Loucy (cell line): ENCODE results near the gene SGK1.

Source experiments
- H2AFZ ChIP-seq: fragments of 200-600 bp; sonication (generic); 2 replicates; pipeline ENCODE4 v1.6.0; 2016; ENCODE audit warnings: antibody characterized with exemption, mild to moderate bottlenecking, low read length, moderate library complexity
- H3F3A ChIP-seq: fragments of 200-600 bp; 2 replicates; pipeline ENCODE4 v1.6.0; 2016; ENCODE audit warnings: antibody characterized with exemption, low read depth, mild to moderate bottlenecking
- H3K27me3 ChIP-seq: fragments of 200-600 bp; sonication (generic); 2 replicates; pipeline ENCODE4 v1.6.1; 2014; ENCODE audit warnings: low read length, mild to moderate bottlenecking; ENCODE audit not compliant: insufficient read depth, poor library complexity, severe bottlenecking
- H3K36me3 ChIP-seq: fragments of 200-600 bp; sonication (generic); 2 replicates; pipeline ENCODE4 v1.6.1; 2016; ENCODE audit warnings: low read length; ENCODE audit not compliant: insufficient read depth
- H3K4me1 ChIP-seq: fragments of 200-600 bp; sonication (generic); 2 replicates; pipeline ENCODE4 v1.5.1; 2014; ENCODE audit warnings: low read length, mild to moderate bottlenecking; ENCODE audit not compliant: insufficient read depth, poor library complexity, severe bottlenecking
- H3K4me2 ChIP-seq: fragments of 200-600 bp; sonication (generic); 2 replicates; pipeline ENCODE4 v1.6.0; 2014; ENCODE audit warnings: antibody characterized with exemption, low read length, low read depth, mild to moderate bottlenecking; ENCODE audit not compliant: poor library complexity, severe bottlenecking
- H3K4me3 ChIP-seq: fragments of 200-600 bp; sonication (generic); 2 replicates; pipeline ENCODE4 v1.5.1; 2014; ENCODE audit warnings: low read length, mild to moderate bottlenecking, mixed read lengths; ENCODE audit not compliant: poor library complexity, severe bottlenecking
- H3K79me2 ChIP-seq: fragments of 200-600 bp; sonication (generic); 2 replicates; pipeline ENCODE4 v1.6.1; 2014; ENCODE audit warnings: low read length; ENCODE audit not compliant: insufficient read depth
- H3K9ac ChIP-seq: fragments of 200-600 bp; sonication (generic); 2 replicates; pipeline ENCODE4 v1.6.0; 2014; ENCODE audit warnings: mild to moderate bottlenecking, low read depth, low read length, moderate library complexity; ENCODE audit not compliant: poor library complexity, severe bottlenecking
- H3K9me2 ChIP-seq: fragments of 200-600 bp; sonication (generic); replicated peaks from 2 replicates; pipeline ENCODE4 v1.6.1; 2016; ENCODE audit warnings: low read depth, low read length, mixed read lengths
- H3K9me3 ChIP-seq: fragments of 200-600 bp; sonication (generic); 2 replicates; pipeline ENCODE4 v1.6.1; 2014; ENCODE audit warnings: mild to moderate bottlenecking, antibody characterized with exemption, low read length, low read depth; ENCODE audit not compliant: insufficient read depth
- H4K20me1 ChIP-seq: fragments of 200-600 bp; sonication (generic); 2 replicates; pipeline ENCODE4 v1.6.0; 2014; ENCODE audit warnings: antibody characterized with exemption, low read length, mild to moderate bottlenecking; ENCODE audit not compliant: insufficient read depth, poor library complexity, severe bottlenecking
- EZH2phosphoT487 ChIP-seq: fragments of 200-600 bp; IDR thresholded peaks from 2 replicates; pipeline ENCODE4 v1.6.1; 2018; ENCODE audit warnings: antibody characterized with exemption, mild to moderate bottlenecking, moderate library complexity, borderline replicate concordance
- TF ChIP-seq, protein P1 (sequence below): fragments of 200-600 bp; sonication (generic); conservative IDR thresholded peaks from 2 replicates; pipeline ENCODE4 v1.5.1; 2014; ENCODE audit warnings: mild to moderate bottlenecking, antibody characterized with exemption, low read length

The SGK1 gene

DNA sequence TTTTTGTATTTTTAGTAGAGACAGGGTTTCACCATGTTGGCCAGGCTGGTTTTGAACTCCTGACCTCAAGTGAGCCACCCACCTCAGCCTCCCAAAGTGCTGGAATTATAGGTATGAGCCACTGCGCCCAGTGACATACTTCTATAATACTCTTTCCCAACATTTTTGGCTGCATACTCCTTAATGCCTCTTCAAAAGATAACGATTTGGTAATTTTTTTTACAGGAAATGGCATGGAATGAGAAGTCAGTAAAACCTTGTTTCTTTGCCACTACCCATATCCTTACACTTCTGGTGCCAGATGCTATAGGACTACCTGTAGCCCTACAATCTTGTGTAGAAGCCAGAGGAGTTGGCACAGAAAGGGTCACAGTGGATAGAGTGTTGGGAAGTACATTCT lies 41.4 kb upstream of the SGK1 start:
- TF ChIP-seq, protein P1, sequence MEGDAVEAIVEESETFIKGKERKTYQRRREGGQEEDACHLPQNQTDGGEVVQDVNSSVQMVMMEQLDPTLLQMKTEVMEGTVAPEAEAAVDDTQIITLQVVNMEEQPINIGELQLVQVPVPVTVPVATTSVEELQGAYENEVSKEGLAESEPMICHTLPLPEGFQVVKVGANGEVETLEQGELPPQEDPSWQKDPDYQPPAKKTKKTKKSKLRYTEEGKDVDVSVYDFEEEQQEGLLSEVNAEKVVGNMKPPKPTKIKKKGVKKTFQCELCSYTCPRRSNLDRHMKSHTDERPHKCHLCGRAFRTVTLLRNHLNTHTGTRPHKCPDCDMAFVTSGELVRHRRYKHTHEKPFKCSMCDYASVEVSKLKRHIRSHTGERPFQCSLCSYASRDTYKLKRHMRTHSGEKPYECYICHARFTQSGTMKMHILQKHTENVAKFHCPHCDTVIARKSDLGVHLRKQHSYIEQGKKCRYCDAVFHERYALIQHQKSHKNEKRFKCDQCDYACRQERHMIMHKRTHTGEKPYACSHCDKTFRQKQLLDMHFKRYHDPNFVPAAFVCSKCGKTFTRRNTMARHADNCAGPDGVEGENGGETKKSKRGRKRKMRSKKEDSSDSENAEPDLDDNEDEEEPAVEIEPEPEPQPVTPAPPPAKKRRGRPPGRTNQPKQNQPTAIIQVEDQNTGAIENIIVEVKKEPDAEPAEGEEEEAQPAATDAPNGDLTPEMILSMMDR: no peak
- H3K9ac ChIP-seq: no peak overlapping the region

DNA sequence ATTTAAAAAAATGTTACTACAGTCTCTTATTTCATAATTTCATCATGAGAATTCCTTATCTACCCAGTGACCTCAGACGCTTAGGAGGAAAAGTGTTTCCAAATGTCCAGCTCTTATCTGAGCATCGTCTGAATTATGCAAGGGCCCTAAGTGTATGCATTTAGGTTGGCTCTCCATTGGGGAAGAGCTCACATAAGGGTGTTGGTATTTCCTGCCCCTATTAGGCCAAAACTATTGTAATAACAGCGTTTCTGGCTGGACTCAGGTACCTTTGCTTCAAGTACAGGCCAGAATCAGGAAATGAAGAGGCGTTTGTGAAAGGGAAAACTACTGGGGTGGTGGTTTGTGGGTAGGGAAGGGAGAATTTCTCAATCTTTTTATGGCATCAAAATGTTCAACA lies 40.4 kb upstream of the SGK1 start:
- H3K4me1 ChIP-seq: no peaks in the 10 kb centered on the region
- no peaks in the 10 kb centered on the region for H3K9me2 ChIP-seq
- H3K9me3 ChIP-seq: 0 out of 2 replicates have a peak, but pooled peaks cover 2% of the 10 kb centered on the region
- no peaks in the 10 kb centered on the region for H3K27me3 ChIP-seq
- no peak overlapping the region for H3K9ac ChIP-seq
- TF ChIP-seq EZH2phosphoT487: no peak
- TF ChIP-seq, protein P1: no peak
- no peaks in the 10 kb centered on the region for H3K36me3 ChIP-seq
- no peaks in the 10 kb centered on the region for H3K79me2 ChIP-seq
- no peaks in the 10 kb centered on the region for H4K20me1 ChIP-seq
- H3K4me2 ChIP-seq: no peak overlapping the region
- no peak overlapping the region for H2AFZ ChIP-seq
- no peaks in the 10 kb centered on the region for H3F3A ChIP-seq
- no peak overlapping the region for H3K4me3 ChIP-seq

More for the DNA sequence above, 41.4 kb upstream of the SGK1 start:
- no peak overlapping the region for H2AFZ ChIP-seq
- no peaks in the 10 kb centered on the region for H3K4me1 ChIP-seq
- H3K4me2 ChIP-seq: no peak overlapping the region
- H4K20me1 ChIP-seq: no peaks in the 10 kb centered on the region
- no peak overlapping the region for H3K4me3 ChIP-seq
- no peaks in the 10 kb centered on the region for H3K79me2 ChIP-seq
- H3K9me2 ChIP-seq: no peaks in the 10 kb centered on the region
- H3F3A ChIP-seq: no peaks in the 10 kb centered on the region
- H3K36me3 ChIP-seq: no peaks in the 10 kb centered on the region
- no peaks in the 10 kb centered on the region for H3K27me3 ChIP-seq
- 0 out of 2 replicates have a peak, but pooled peaks cover 2% of the 10 kb centered on the region for H3K9me3 ChIP-seq

DNA sequence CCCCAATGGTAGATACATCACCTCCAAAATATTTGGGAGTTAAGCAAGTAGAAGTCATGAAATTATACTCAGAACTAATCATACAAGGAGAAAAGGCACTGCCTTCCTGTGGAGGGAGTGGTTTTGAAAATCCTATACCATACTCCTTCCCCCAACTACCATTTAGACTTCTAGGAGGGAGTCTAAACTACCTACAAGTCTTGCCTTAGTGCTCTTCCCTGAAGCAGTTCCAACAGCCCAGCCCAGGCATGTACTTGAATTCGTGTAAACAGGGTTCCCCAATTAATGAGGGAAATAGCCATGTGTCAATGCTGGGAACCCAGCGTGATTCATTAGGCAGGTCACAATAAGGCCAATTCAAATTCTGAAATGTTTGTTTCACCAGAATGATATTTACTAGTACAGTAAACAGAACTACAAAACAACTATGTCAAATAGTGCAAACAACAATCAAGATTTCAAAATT lies 39.1 kb upstream of the SGK1 start:
- H3K79me2 ChIP-seq: no peaks in the 10 kb centered on the region
- H3K27me3 ChIP-seq: no peaks in the 10 kb centered on the region
- no peak overlapping the region for H2AFZ ChIP-seq
- H3K4me2 ChIP-seq: no peak overlapping the region
- H3K9ac ChIP-seq: no peak overlapping the region
- peaks cover 10% of the 10 kb centered on the region for H3K4me1 ChIP-seq
- no peak for TF ChIP-seq EZH2phosphoT487
- TF ChIP-seq, protein P1: no peak
- no peaks in the 10 kb centered on the region for H4K20me1 ChIP-seq
- H3K9me3 ChIP-seq: 0 out of 2 replicates have a peak, but pooled peaks cover 2% of the 10 kb centered on the region
- H3K36me3 ChIP-seq: no peaks in the 10 kb centered on the region
- no peaks in the 10 kb centered on the region for H3K9me2 ChIP-seq
- no peak overlapping the region for H3K4me3 ChIP-seq
- no peaks in the 10 kb centered on the region for H3F3A ChIP-seq
